ENCODE data around the gene KCNG2. TPM values are rescaled to one million over a fixed set of nuclear protein-coding genes. Genes with fewer than 3 reads are reported as not detected.

The KCNG2 gene
- total and polyA plus RNA-seq, 4 experiments from 2014 or later, result not detected

DNA sequence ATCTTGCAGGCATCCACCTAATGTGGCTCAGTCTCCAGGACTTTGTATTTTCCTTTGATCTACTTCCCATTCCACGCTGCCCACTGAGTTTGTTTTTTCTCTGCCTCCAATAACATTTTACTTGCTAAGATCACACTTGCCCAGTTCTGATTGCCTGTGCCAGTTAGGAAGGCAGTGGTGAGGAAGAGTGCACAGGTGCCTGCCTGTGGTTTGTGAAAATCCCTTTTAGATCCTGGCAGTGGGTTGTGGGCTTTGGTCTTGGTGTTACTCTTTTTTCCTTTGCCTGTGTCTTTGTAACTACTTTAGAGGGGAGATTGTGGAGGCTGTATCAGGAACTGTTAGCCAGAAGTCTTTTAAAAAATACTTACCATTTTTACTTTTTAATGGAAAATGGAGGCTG is 36.9 kb upstream of the KCNG2 start:
- ChIA-PET POLR2A (ENCODE audit: partially characterized antibody) (no interaction called here), CTCF (ENCODE audit: partially characterized antibody) (no interaction called here)
- Histone ChIP-seq H3K27me3 (ENCODE audit: insufficient read depth, low read length) (no peaks in the 10 kb centered on the region), H3K4me1 (ENCODE audit: insufficient read depth, low read length) (no peaks in the 10 kb centered on the region), H3K27ac (ENCODE audit: low read depth, low read length) (no peak overlapping the region), H3K9me3 (ENCODE audit: control insufficient read depth in 1 of 2, low read length in 2 of 2) (peaks cover 0 to 7% of the 10 kb centered on the region in 2 donors), H3K36me3 (ENCODE audit: insufficient read depth, low read length) (no peaks in the 10 kb centered on the region), H3K4me3 (ENCODE audit: low read length in 2 of 2) (no peak overlapping the region)
- Mint-ChIP-seq H3K27ac (no peak overlapping the region), H3K27me3 (no peaks in the 10 kb centered on the region), H3K9me3 (peaks cover 3 to 75% (median 56%) of the 10 kb centered on the region in 8 donors), H3K4me1 (peaks cover 0 to 2% (median 0%) of the 10 kb centered on the region in 4 donors), H3K36me3 (peaks cover 23 to 31% of the 10 kb centered on the region in 2 donors), H3K4me3 (no peak overlapping the region)
- intact Hi-C loops (cut with micrococcal nuclease), result no loop called here
- no peak for DNase-seq

- H3K36me3 Mint-ChIP-seq, result peaks cover 5 to 6% of the 10 kb centered on the region in 2 donors
- peaks cover 4% of the 10 kb centered on the region in 2 donors for H3K27me3 Mint-ChIP-seq
- H3K4me1 Mint-ChIP-seq, result peaks cover 0 to 2% (median 0%) of the 10 kb centered on the region in 4 donors
- H3K27ac Mint-ChIP-seq, result peak overlapping the region in 2 of 7 donors; percentile 15 to 59
- Histone ChIP-seq H3K9me3 (ENCODE audit: control insufficient read depth in 1 of 2, low read length in 2 of 2) (peaks cover 0 to 7% of the 10 kb centered on the region in 2 donors), H3K4me3 (ENCODE audit: low read length in 2 of 2) (no peak overlapping the region), H3K4me1 (ENCODE audit: insufficient read depth, low read length) (no peaks in the 10 kb centered on the region), H3K27ac (ENCODE audit: low read depth, low read length) (no peak overlapping the region), H3K36me3 (ENCODE audit: insufficient read depth, low read length) (no peaks in the 10 kb centered on the region), H3K27me3 (ENCODE audit: insufficient read depth, low read length) (no peaks in the 10 kb centered on the region)
- POLR2A ChIA-PET (ENCODE audit: partially characterized antibody), result no interaction called here
- intact Hi-C loops (cut with micrococcal nuclease), result no loop called here
- no peak overlapping the region for H3K4me3 Mint-ChIP-seq
- H3K9me3 Mint-ChIP-seq, result peaks cover 0 to 69% (median 54%) of the 10 kb centered on the region in 8 donors
- CTCF ChIA-PET (ENCODE audit: partially characterized antibody), result no interaction called here
- DNase-seq, result no peak
These were observed 34.3 kb upstream of the KCNG2 start for GRCh38 chr18:79763407-79763806.

DNA sequence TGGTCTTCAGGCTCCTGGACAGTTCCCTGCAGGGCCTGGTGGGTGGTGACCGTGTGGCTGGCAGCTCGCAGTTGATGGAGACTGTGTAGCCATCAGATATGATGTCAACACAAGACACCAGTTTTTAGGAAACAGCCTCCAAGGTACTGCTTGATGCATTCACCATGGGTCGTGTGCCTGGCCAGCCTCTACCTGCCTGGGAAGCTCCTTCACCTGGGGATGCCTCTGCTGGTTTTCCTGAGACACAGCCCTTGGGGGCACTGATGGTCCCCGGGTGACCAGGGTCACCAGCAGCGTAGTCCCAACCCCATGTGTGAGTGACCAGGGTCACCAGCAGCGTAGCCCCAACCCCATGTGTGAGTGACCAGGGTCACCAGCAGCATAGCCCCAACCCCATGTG is 33.6 kb upstream of the KCNG2 start:
- DNase-seq, result no peak
- H3K4me3 ChIP-seq (ENCODE audit: low read length in 2 of 2), result no peak overlapping the region
- no peak overlapping the region for H3K4me3 Mint-ChIP-seq
- peaks cover 4 to 5% of the 10 kb centered on the region in 2 donors for H3K27me3 Mint-ChIP-seq
- no peaks in the 10 kb centered on the region for H3K36me3 ChIP-seq (ENCODE audit: insufficient read depth, low read length)
- no peaks in the 10 kb centered on the region for H3K4me1 ChIP-seq (ENCODE audit: insufficient read depth, low read length)
- H3K27me3 ChIP-seq (ENCODE audit: insufficient read depth, low read length), result no peaks in the 10 kb centered on the region
- peaks cover 0 to 65% (median 51%) of the 10 kb centered on the region in 8 donors for H3K9me3 Mint-ChIP-seq
- H3K36me3 Mint-ChIP-seq, result peaks cover 3 to 6% of the 10 kb centered on the region in 2 donors
- ChIA-PET CTCF (ENCODE audit: partially characterized antibody) (no interaction called here), POLR2A (ENCODE audit: partially characterized antibody) (no interaction called here)
- H3K27ac ChIP-seq (ENCODE audit: low read depth, low read length), result no peak overlapping the region
- intact Hi-C loops (cut with micrococcal nuclease), result no loop called here
- peaks cover 0 to 7% of the 10 kb centered on the region in 2 donors for H3K9me3 ChIP-seq (ENCODE audit: control insufficient read depth in 1 of 2, low read length in 2 of 2)
- peaks cover 0 to 2% (median 0%) of the 10 kb centered on the region in 4 donors for H3K4me1 Mint-ChIP-seq
- H3K27ac Mint-ChIP-seq, result no peak overlapping the region

DNA sequence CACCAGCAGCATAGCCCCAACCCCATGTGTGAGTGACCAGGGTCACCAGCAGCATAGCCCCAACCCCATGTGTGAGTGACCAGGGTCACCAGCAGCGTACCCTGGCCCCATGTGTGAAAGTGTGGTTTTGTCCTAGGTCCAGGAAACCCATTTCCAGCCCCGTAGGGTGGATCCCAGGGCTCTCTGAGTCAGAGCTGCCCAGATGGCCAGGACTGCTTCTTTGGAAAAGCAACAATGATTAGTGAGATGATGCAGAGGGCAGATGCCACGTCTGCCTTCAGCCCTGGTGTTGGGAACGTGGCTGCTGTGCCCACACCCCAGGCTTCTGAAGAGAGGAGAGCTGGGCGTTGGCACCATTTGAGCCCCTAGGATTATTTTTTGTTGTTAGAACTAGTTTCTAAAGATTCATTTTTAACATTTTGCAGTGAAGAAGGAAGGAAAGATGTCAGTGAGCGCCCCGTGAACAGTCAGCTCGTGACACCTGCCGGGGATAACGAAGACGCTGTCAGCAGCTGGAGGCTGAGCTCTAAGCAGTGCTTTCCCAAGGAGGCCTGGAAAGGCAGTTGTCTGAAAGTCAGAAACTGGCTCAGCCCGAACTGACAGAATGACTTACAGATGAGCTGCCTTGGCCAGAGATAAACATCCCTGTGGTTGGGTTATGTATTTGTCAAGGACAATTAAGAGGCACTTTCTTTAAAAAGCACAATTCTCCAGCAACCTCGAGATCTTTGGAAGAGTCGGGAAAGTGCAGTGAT is 32.1 kb upstream of the KCNG2 start:
- no peak for DNase-seq
- Mint-ChIP-seq H3K4me1 (no peaks in the 10 kb centered on the region), H3K27ac (no peak overlapping the region), H3K36me3 (peaks cover 0 to 6% of the 10 kb centered on the region in 2 donors), H3K9me3 (peaks cover 0 to 51% (median 41%) of the 10 kb centered on the region in 8 donors), H3K4me3 (no peak overlapping the region), H3K27me3 (peaks cover 4 to 7% of the 10 kb centered on the region in 2 donors)
- intact Hi-C loops (cut with micrococcal nuclease), result no loop called here
- Histone ChIP-seq H3K4me3 (ENCODE audit: low read length in 2 of 2) (no peak overlapping the region), H3K36me3 (ENCODE audit: insufficient read depth, low read length) (no peaks in the 10 kb centered on the region), H3K27me3 (ENCODE audit: insufficient read depth, low read length) (no peaks in the 10 kb centered on the region), H3K27ac (ENCODE audit: low read depth, low read length) (no peak overlapping the region), H3K4me1 (ENCODE audit: insufficient read depth, low read length) (no peaks in the 10 kb centered on the region), H3K9me3 (ENCODE audit: control insufficient read depth in 1 of 2, low read length in 2 of 2) (peaks cover 0 to 7% of the 10 kb centered on the region in 2 donors)
- ChIA-PET CTCF (ENCODE audit: partially characterized antibody) (no interaction called here), POLR2A (ENCODE audit: partially characterized antibody) (no interaction called here)

- peaks cover 4 to 7% of the 10 kb centered on the region in 2 donors for H3K27me3 Mint-ChIP-seq
- POLR2A ChIA-PET (ENCODE audit: partially characterized antibody), result no interaction called here
- peaks cover 0 to 46% (median 35%) of the 10 kb centered on the region in 8 donors for H3K9me3 Mint-ChIP-seq
- intact Hi-C loops (cut with micrococcal nuclease), result no loop called here
- CTCF ChIA-PET (ENCODE audit: partially characterized antibody), result no interaction called here
- no peak overlapping the region for H3K4me3 ChIP-seq (ENCODE audit: low read length in 2 of 2)
- no peak overlapping the region for H3K4me3 Mint-ChIP-seq
- H3K36me3 ChIP-seq (ENCODE audit: insufficient read depth, low read length), result no peaks in the 10 kb centered on the region
- no peak for DNase-seq
- H3K27ac ChIP-seq (ENCODE audit: low read depth, low read length), result no peak overlapping the region
- no peaks in the 10 kb centered on the region for H3K27me3 ChIP-seq (ENCODE audit: insufficient read depth, low read length)
- peaks cover 0 to 4% of the 10 kb centered on the region in 2 donors for H3K36me3 Mint-ChIP-seq
- H3K9me3 ChIP-seq (ENCODE audit: control insufficient read depth in 1 of 2, low read length in 2 of 2), result peaks cover 0 to 7% of the 10 kb centered on the region in 2 donors
- no peak overlapping the region for H3K27ac Mint-ChIP-seq
- H3K4me1 Mint-ChIP-seq, result no peaks in the 10 kb centered on the region
- H3K4me1 ChIP-seq (ENCODE audit: insufficient read depth, low read length), result no peaks in the 10 kb centered on the region
These were observed 31.4 kb upstream of the KCNG2 start for GRCh38 chr18:79766308-79766707.

DNA sequence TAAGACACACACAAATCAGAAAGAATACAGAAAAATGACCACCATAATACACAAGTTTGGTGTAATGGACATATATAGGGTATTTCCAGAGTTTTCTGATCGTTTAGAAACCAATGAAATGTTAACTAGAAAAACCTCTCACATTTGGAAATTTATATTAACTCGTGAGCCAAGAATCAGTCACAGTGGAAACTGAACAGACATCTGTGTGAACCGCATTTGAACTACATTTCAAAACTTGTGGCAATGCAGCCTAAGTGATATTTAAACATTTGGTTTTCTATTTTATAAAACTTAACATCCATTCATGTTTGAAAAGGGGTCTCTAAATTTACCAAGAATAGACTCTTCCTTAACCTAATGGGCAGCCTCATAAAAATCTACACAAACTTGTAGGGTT is 29.0 kb upstream of the KCNG2 start:
- no peaks in the 10 kb centered on the region for H3K36me3 ChIP-seq (ENCODE audit: insufficient read depth, low read length)
- DNase-seq, result no peak
- H3K4me1 Mint-ChIP-seq, result no peaks in the 10 kb centered on the region
- no peak overlapping the region for H3K27ac Mint-ChIP-seq
- no peaks in the 10 kb centered on the region for H3K36me3 Mint-ChIP-seq
- intact Hi-C loops (cut with micrococcal nuclease), result no loop called here
- peak overlapping the region in 1 of 8 donors; percentile 41 for H3K4me3 Mint-ChIP-seq
- no peak overlapping the region for H3K4me3 ChIP-seq (ENCODE audit: low read length in 2 of 2)
- H3K27ac ChIP-seq (ENCODE audit: low read depth, low read length), result no peak overlapping the region
- no peaks in the 10 kb centered on the region for H3K4me1 ChIP-seq (ENCODE audit: insufficient read depth, low read length)
- no peaks in the 10 kb centered on the region for H3K27me3 ChIP-seq (ENCODE audit: insufficient read depth, low read length)
- ChIA-PET CTCF (ENCODE audit: partially characterized antibody) (no interaction called here), POLR2A (ENCODE audit: partially characterized antibody) (no interaction called here)
- peaks cover 0 to 30% (median 21%) of the 10 kb centered on the region in 8 donors for H3K9me3 Mint-ChIP-seq
- H3K9me3 ChIP-seq (ENCODE audit: control insufficient read depth in 1 of 2, low read length in 2 of 2), result peaks cover 0 to under 1% of the 10 kb centered on the region in 2 donors
- H3K27me3 Mint-ChIP-seq, result peaks cover 10 to 12% of the 10 kb centered on the region in 2 donors

DNA sequence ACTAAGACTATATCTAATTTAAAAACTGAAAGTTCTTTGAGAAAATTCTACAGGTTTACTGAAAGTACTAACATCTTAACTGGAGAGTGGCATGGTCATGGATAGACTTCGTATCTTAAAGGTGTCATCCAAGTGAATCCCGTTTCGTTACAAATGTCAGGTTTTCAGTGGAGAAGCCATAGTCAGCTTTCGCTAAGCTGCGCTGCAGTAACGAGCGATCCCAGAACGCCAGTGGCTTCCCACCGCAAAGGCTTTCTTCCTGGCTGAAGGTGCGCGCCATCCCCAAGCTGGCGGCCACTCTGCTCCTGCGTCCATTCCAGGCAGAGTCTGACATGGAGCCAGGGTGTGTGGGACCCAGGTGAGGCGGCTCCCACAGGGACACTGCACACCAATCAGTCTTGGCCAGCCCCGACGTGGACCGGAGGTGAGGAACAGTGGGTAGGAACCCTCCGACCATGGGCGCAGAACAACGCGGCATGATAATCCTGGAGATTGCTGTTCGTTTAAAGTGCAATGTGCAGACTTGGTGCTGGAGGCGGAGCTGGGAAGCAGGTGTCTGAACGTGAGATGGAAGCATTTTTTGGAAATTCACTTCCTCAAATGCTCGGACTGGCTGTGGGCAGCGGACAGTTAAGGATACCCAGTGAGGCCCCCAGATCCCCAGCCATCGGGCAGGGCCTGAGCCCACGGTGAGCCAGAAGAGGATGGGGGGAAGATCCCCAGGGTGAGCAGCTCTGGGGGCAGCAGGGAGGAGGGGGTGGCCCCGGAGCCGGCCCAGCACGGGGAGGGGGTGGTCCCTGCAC is 27.8 kb upstream of the KCNG2 start:
- Mint-ChIP-seq H3K4me1 (no peaks in the 10 kb centered on the region), H3K9me3 (peaks cover 0 to 30% (median 21%) of the 10 kb centered on the region in 8 donors), H3K27me3 (peaks cover 11 to 12% of the 10 kb centered on the region in 2 donors), H3K27ac (no peak overlapping the region), H3K36me3 (no peaks in the 10 kb centered on the region), H3K4me3 (no peak overlapping the region)
- POLR2A ChIA-PET (ENCODE audit: partially characterized antibody), result no interaction called here
- Histone ChIP-seq H3K27me3 (ENCODE audit: insufficient read depth, low read length) (no peaks in the 10 kb centered on the region), H3K27ac (ENCODE audit: low read depth, low read length) (no peak overlapping the region), H3K9me3 (ENCODE audit: control insufficient read depth in 1 of 2, low read length in 2 of 2) (no peaks in the 10 kb centered on the region), H3K4me3 (ENCODE audit: low read length in 2 of 2) (no peak overlapping the region), H3K36me3 (ENCODE audit: insufficient read depth, low read length) (no peaks in the 10 kb centered on the region), H3K4me1 (ENCODE audit: insufficient read depth, low read length) (no peaks in the 10 kb centered on the region)
- no peak for DNase-seq
- intact Hi-C loops (cut with micrococcal nuclease), result no loop called here
- CTCF ChIA-PET (ENCODE audit: partially characterized antibody), result no interaction called here
